GM18907 (cell line): ENCODE measurements around the gene PTPRT.

Experiments used
- ATAC-seq: cut with Tn5 transposase; IDR thresholded peaks from one replicate; pipeline ENCODE4 v1.9.1; 2021; ENCODE audit warnings: mild to moderate bottlenecking, moderate library complexity; ENCODE audit not compliant: unreplicated experiment

PTPRT gene

DNA sequence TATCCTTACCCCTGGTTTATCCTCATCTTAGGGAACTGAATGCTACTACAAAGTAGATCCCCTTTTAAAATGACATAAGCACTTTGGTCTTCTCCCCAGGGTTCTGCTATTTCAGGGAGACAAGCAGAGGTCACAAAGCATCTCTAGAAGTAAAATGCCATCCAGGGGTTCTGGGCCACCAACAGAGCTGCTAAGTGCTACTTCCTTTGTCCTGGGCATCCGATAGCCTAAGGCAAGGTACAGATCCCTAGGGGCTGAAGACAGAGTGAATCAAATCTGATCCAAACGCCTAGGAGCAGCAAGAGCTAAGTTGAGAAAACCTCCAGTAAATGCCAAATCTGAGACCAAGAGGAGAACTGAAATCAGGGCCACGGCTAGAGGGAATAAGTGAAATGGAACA is 161.2 kb downstream of the PTPRT start:
- ATAC-seq, result no peak

DNA sequence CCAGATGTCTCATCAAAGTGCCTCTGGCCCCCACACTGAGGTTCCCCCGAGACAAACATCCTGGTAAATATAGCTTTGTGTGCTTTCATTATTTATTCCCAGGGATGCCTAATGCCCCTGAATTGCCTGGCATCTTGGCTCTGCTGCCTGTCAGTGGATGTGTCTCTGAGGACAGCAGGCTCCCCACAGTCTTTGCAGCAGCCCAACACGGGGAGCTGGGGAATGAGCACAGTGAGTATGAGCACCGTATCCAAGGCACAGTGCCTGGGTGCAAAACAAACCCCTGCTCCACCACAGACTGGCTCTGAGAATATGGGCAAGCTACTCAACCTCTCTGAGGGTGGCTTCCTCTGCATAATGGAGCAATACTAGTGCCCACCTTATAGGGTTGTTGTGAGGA is 165.9 kb downstream of the PTPRT start:
- no peak for ATAC-seq

DNA sequence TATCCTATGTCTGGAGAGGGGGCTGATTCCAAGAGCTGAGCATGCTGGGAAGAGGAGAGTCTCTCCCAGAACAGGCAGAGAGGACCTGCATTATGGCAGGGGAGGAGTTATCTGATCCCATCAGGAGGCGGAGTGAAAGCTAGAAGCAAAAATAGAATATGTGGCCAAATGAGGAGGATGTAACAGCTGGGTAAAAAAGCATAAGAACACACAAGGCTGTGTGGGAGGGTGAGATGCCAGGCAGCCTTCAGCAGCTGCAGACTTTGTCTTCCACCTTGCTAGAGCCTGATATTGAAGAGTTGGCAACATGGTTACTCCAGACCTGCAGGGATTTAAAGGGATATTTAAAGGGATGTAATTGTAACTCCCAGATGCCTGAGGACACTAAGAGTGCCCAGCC is 167.1 kb downstream of the PTPRT start:
- no peak for ATAC-seq

DNA sequence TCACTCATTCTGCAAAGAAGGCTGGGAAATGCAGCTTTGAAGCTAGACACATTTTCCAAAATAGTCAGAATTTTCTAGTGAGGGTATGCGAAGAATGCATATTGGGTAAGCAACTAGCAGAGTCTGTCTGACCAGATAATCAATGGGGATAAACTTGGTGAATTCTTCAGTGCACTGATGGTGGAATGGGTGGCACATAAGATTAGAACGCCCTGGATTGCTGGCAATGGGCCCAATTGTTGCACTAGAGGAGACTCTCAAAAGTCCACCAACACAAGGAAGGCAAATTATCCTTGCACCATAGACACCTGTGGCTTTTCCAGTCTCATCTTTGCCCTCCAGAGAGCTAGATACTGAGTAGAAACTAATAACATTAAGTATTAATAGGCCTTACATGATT is 167.6 kb downstream of the PTPRT start:
- no peak for ATAC-seq

DNA sequence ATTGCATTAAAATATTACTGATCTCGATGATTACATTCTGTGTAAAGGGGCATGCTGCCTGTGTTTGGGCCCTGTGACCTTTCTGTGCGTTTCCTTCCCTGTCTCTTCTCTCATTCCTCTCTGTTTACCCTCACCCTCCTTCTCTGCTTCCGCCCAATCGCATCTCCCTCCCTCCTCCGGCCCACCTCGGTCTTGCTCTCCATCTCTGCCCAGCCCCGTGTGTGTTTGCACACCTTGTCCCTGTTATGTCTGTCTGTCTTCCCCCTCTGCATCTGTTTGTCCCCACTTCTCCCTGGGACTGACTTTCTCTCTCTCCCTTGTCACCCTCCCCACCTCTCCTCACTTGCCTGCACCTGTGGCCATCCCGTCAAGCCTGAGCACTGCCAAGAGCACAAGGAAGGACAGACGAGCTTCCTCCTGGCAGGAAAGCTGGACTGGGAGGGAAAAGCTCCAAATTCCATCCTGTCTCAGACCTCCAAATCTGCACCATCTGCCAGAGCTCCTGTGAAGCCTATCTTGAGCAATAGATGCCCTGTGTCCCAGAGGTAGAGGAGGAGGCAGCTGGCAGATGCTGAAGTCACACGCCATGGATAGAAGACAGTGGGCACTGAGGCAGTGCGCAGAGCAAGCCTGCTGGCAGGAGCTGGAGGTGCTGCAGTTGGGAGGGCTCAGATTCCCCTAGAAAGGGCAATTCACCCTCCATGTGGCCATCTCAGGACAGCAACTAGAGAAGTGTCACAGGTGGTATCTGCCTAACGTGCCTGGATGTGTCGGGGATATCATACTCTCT is 172.3 kb downstream of the PTPRT start:
- ATAC-seq, result no peak

DNA sequence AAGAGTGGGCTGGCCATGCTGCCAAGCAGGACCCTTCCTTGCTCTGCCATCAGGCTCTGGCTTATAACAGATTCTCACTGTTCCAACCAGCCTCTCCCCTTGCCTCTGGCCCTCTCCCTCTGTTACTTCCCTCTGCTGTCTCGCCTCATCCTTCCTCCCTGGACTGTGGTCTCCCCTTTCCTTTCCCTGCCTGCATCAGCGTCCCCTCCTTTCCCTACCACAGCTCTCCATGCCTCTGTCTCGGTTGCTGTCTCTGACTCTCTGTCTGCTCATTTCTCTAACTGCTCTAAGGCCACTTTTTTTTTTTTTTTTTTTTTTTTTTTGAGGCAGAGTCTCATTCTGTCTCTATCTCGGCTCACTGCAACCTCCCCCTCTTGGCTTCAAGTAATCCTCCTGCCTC is 173.4 kb downstream of the PTPRT start:
- ATAC-seq, result no peak

DNA sequence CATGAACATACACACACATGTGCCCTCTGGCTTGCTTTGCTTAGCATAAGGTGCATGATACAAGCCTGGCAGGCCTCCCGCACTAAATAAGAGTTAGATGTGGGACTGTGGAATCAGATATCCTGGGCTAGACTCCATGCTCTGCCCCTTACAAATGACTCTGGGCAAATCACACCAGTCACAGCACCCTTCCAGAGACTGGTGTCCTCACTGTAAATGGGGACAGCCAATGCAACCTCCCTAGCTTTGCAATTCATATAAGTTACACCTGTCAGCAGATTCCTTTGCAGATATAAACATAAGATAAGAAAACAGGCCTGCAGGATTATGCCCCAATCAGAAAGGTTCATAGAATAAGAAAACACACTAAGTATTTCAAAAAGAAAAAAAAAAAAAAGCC is 174.1 kb downstream of the PTPRT start:
- ATAC-seq, result no peak

DNA sequence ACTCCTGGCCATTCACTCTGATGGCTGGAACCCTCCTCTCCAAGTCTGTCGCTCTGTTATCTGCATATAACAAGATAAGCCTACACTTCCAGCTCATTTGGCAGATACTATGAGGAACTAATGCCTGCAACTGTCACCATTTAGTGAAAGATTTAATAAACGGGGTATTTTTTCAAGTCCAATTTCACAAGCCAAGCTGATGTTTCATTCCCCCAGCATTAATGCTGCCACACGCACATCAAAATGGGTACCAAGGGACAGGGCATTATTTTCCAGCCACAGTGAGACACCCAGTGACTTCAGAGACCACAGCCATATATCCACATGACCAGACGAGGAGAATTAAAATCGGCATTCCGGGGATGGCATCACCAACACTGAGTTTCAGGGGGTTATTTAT is 175.5 kb downstream of the PTPRT start:
- no peak for ATAC-seq

DNA sequence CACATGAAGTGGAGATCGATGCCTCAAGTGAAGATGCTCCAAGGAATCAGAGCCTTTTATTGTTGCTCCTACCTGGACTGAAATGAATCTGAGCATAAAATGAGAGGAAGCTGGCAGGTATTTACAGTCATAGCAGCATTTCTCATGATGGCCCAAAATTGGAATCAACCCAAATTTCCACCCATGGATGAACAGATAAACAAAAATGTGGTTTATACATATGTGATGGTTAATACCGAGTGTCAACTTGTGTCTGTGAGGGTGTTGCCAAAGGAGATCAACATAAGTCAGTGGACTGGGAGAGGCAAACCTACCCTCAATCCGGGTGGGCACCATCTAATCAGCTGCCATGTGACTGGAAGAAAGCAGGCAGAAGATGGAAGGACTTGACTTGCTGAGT is 178.2 kb downstream of the PTPRT start:
- ATAC-seq, result no peak

DNA sequence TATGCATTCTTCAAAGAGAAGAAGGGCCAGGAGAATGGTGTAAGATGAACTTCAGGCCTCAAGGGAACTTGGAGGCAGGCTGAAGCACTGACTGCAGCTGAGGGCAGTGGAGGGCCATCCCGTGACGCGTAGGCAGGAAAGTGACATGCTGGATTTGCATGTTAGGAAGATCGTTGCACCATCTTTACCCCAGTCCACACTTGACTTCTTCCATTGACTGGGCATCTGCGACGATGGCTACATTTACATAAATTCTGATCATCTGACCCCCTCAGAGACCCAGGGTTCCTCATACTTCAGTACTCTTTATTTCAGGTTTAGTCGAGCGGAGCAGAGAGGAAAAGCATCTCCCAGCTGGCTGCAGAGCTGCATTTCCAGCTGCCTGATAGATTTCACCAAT is 180.2 kb downstream of the PTPRT start:
- ATAC-seq, result no peak

DNA sequence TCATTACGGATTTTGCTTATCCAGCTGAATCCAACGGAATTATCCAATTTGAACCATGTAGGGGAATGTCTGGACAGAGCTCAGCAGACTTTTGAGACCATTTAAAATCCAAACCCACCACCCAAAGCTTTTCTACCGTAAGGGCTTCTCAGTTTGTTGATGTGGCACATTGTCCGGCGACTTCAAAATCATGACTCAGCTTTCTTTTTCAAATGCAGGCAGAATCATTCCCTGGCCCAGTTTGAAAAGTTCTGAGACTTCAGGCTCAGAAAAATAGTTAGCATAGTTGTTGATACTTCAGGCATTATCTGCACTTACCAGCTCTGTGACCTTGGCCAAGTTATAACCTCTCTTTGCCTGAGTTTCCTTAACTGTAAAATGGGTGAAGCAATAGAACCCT is 182.2 kb downstream of the PTPRT start:
- no peak for ATAC-seq

DNA sequence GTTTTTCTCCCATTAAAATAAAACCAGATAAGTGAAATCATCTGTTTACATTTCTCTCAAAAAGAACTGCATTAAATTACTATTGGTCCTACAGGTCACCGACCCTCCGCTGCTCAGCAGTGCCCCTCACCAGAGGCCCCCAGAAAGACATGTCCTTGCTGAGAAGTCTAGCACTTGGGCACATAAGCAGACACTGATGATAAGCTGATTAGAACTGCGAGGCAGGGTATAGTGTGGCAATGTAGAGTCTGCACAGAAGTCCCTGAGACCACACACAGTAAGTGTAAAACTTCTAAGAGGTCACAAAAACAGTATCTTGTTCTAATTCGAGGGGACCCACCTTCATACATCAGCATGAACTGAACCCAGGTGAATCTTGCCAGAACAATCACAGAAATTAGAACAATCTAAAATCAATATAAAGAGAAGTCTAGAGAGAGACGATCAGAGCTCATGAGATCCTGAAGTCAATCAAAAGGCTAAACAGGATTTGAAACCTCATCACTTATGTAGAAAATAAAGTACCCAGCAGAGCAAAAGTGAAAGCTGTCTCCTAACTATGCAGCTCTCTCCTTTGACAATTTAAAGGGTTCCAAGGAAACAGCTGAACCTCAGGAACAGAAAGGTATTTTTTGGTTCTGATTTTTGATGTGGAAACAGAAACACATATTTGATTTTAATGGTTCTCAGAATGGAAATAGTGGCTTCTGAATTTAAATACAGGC is 182.9 kb downstream of the PTPRT start:
- ATAC-seq, result no peak

DNA sequence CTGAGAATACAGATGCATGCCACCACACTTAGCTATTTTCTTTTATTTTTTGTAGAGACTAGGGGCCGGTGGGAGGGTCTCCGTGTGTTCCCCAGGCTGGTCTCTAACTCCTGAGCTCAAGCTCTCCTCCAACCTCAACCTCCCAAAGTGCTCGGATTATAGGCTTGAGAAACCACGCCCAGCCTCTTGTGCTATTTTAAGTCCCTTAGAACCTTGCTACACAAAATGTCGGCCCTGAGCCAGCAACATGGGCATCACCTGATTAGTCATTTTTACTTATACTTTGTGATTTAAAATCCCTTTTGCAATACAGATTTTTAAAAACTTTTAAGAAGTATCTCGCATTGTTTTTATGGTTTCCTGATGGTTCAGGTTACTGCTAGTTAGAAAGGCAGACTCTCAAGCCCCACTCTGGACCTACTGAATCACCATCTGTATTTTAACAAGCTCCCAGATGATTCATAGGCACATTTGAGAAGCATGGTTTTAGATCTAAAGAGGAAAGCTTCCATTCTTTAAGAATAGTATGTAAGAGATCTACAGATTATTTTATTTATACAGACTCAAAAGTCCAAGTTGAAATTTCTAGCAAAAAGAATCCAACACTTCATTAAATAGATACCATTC is 186.3 kb downstream of the PTPRT start:
- no peak for ATAC-seq

DNA sequence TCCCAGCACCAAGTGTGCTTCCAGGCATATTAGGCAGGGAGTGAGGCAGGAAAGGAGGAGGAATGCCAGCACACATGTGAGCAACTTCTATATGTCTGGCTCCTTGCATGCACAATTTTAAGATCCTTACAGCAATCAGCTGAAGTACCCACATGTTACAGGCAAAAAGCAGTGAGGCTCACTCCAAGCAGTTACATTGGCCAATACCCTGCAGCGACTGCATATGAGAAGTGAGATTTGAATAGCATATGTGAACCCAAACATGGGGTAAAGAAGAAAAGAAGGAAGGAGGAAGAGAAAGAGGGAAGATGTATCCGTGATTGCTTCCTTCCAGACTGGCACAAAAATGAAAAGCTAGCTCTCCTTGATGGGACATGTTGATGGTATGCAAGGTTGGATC is 193.6 kb downstream of the PTPRT start:
- no peak for ATAC-seq

DNA sequence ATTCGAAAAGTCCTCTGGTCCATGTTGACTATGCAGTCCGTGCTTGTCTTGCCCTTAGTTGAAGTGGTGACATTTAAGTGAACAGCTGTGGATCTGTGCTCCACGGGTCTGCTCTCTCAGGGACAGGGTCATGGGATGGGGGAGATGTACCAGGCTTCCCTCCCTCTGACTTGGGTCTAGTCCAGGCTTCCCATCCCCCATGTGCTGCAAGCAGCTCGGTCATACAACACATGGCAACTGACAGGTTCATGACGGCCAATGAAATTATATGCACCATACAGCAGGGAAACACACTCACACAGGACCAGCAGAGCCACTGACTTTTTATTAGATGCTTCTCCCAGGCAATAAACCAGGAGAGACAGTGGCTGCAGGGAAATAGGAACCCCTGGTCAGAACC is 201.4 kb downstream of the PTPRT start:
- ATAC-seq, result no peak

DNA sequence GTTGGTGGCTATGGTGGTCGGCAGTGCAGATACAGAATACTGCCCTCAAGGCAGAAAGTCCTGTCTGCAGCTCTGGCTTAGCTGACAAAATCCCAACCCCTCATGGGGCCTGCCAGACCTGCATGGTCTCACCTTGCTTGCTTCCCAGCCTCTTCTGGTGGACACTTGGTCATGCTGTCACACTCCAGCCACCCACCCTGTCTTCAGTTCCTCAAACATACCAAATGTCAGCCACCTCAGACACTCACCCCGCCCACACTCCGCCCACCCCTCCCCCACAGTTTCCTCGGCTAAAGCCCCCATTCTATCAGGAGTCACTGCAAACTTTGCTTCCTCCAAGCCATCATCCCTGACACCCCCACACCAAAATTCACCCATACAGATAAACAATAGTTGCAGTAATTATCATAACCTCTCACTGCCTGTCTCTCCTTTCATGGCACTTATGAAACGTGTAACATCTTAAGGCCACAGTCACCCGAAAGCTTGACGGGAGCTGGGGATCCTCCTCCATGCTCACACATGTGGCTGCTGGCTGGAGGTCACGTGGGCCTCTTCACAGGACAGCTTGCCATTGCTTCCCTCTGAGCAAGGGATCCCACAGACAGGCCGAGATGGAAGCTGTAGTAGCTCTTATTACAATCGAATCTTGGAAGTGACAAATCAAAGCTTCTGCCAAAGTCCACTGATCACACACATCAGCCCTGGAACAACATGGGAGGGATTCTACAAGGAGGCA is 202.2 kb downstream of the PTPRT start:
- no peak for ATAC-seq

DNA sequence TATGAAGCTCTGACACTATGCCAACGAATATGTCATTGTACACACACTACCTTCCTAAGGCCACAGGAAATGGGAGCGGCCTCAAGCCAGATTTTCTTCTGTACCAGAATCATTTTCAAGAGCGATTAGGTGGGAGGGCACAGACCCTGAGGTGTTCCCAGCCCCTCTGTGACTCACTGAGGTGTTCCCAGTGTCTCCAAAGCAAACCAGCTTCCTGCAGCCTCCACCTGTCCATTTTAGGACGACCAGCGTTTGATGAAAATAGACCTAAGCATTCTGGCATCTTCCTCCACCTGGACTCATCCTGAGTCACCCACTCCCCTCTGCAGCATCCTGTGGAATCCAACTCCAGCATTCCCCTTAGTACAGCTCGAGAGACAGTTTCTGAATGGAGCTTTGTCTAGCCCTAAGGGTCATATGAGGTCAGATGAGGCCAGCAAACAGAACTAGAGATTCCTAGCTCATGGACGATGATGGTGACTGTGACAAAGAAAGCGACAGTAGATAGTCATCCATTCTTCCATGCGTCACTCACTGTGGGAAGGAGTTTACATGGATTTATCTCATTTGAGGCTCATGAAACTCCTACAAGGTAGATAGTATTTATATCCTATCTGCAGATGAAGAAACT is 203.4 kb downstream of the PTPRT start:
- ATAC-seq, result no peak

DNA sequence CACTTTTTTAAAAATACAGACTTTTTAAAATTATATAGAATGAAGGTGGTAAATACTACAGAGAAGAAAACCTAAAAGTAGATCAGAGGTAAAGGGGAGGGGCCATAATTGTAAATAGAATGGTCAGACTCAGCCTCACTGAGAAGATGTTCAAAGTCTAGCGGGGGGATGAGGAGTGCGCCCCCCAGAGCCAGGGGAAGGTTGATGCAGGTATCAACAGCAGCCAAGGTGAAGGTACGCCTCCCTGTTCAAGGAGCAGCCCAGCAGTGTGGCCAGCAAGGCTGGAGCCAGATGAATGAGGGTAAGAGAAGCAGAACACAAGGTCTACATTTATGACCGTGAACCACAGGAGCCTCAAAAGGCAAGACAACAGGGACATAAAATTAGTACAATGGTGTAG is 204.1 kb downstream of the PTPRT start:
- ATAC-seq, result no peak

DNA sequence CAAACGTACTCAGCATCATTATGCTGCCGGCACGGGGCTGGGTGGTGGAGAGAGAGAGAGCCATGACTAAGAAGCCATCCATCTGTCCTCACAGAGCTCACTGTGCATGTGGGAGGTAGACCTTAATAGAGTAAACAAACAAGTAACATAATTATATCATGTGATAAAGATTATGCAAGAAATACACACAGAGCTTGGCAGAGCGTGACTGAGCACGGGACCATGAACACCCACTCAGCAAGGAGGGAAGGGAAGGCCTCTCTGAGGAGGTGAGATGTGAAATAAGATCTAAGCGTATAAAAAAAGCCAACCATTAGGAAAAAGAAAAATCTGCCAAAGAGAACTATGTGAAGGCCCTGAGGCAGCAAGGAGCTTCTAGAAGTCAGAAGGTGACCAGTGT is 207.5 kb downstream of the PTPRT start:
- no peak for ATAC-seq

DNA sequence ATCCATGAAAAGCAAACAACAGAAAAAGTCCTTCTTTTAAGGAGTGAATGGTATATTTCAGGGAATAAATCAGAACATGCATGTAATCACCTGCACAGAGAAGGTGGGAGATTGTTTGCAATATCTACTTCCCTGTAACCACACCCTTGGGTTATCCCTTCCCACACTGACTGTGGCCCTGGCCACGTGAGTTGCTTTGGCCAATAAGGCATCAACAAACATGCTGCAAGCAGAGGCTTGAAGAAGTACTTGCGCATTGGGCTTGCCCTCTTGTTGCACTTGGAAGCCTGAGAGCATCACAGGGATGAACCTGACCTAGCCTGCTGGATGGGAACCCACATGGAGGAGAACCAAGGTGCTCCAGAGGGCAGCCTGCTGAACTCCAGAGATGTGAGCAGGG is 208.5 kb downstream of the PTPRT start:
- no peak for ATAC-seq

DNA sequence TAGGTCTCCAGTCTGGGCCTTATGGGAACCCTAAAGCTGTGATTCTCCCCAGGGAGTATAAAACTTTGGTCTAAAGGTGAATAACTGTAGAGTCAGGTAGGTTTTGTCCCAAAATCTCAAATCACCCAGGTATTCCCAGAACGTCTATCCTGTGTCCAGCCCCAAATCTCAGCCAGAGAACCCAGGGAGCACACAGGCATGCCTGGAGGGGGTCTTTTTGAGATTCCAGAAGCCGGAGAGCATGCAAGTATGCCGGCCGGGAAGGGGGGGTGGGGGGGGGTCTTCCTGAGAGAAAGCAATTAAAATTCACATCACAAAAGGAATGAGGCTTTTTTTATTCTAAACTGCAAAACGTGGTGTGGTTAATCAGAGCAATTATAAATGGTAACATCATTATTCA is 210.0 kb downstream of the PTPRT start:
- no peak for ATAC-seq
